Measurements from ENCODE around the gene MARK3.

Gene MARK3

GRCh38 chr14:103474893-103475292, 89.7 kb downstream of the MARK3 start:
- intact Hi-C loops (cut with DNase I; ENCODE audit: low total_unique reads) = no loop called here
- no peaks in the 10 kb centered on the region for H3K9me3 ChIP-seq
- TF ChIP-seq CTCF (IDR thresholded peaks at IDR 0.05) = no peak
- H3K27ac ChIP-seq = no peak overlapping the region
- H3K4me1 ChIP-seq = no peaks in the 10 kb centered on the region
- DNase-seq = no peak
- no peak overlapping the region for H3K4me3 ChIP-seq
- no peaks in the 10 kb centered on the region for H3K27me3 ChIP-seq
- peaks cover 37 to 89% (median 70%) of the 10 kb centered on the region in 3 donors for H3K36me3 ChIP-seq

GRCh38 chr14:103476065-103476464, 90.8 kb downstream of the MARK3 start:
- Histone ChIP-seq H3K9me3 (no peaks in the 10 kb centered on the region), H3K27ac (no peak overlapping the region), H3K27me3 (no peaks in the 10 kb centered on the region), H3K4me3 (no peak overlapping the region), H3K4me1 (no peaks in the 10 kb centered on the region), H3K36me3 (peaks cover 39 to 89% (median 72%) of the 10 kb centered on the region in 3 donors)
- DNase-seq = no peak
- intact Hi-C loops (cut with DNase I; ENCODE audit: low total_unique reads) = no loop called here
- no peak for TF ChIP-seq CTCF (IDR thresholded peaks at IDR 0.05)

- H3K9me3 ChIP-seq = no peaks in the 10 kb centered on the region
- no peak overlapping the region for H3K27ac ChIP-seq
- H3K4me1 ChIP-seq = no peaks in the 10 kb centered on the region
- intact Hi-C loops (cut with DNase I; ENCODE audit: low total_unique reads) = no loop called here
- DNase-seq = no peak
- H3K4me3 ChIP-seq = no peak overlapping the region
- peaks cover 38 to 86% (median 70%) of the 10 kb centered on the region in 3 donors for H3K36me3 ChIP-seq
- no peak for TF ChIP-seq CTCF (IDR thresholded peaks at IDR 0.05)
- H3K27me3 ChIP-seq = no peaks in the 10 kb centered on the region
These were observed 91.4 kb downstream of the MARK3 start for GRCh38 chr14:103476631-103477030.

GRCh38 chr14:103480595-103480994, 95.4 kb downstream of the MARK3 start:
- no peak for DNase-seq
- H3K9me3 ChIP-seq = no peaks in the 10 kb centered on the region
- intact Hi-C loops (cut with DNase I; ENCODE audit: low total_unique reads) = no loop called here
- H3K36me3 ChIP-seq = peaks cover 37 to 88% (median 65%) of the 10 kb centered on the region in 3 donors
- H3K27me3 ChIP-seq = no peaks in the 10 kb centered on the region
- no peak for TF ChIP-seq CTCF (IDR thresholded peaks at IDR 0.05)
- no peak overlapping the region for H3K27ac ChIP-seq
- H3K4me3 ChIP-seq = no peak overlapping the region
- no peaks in the 10 kb centered on the region for H3K4me1 ChIP-seq

GRCh38 chr14:103483600-103483999, 98.4 kb downstream of the MARK3 start:
- no peaks in the 10 kb centered on the region for H3K9me3 ChIP-seq
- no peaks in the 10 kb centered on the region for H3K4me1 ChIP-seq
- DNase-seq = no peak
- no peak overlapping the region for H3K4me3 ChIP-seq
- H3K27me3 ChIP-seq = no peaks in the 10 kb centered on the region
- intact Hi-C loops (cut with DNase I; ENCODE audit: low total_unique reads) = no loop called here
- H3K36me3 ChIP-seq = peaks cover 29 to 76% (median 57%) of the 10 kb centered on the region in 3 donors
- no peak overlapping the region for H3K27ac ChIP-seq
- TF ChIP-seq CTCF (IDR thresholded peaks at IDR 0.05) = no peak

- Histone ChIP-seq H3K36me3 (peaks cover 35 to 75% (median 54%) of the 10 kb centered on the region in 3 donors), H3K27ac (no peak overlapping the region)
- intact Hi-C loops (cut with DNase I; ENCODE audit: low total_unique reads) = no loop called here
These were observed 100.3 kb downstream of the MARK3 start for GRCh38 chr14:103485504-103485903.

More at GRCh38 chr14:103485504-103485903, 100.3 kb downstream of the MARK3 start:
- no peak for TF ChIP-seq CTCF (IDR thresholded peaks at IDR 0.05)
- Histone ChIP-seq H3K9me3 (no peaks in the 10 kb centered on the region), H3K4me3 (no peak overlapping the region), H3K27me3 (no peaks in the 10 kb centered on the region), H3K4me1 (no peaks in the 10 kb centered on the region)
- no peak for DNase-seq
